GM10266 (cell line): ENCODE results near the gene C1QC.

Experiments
- DNase-seq: peaks from one replicate; pipeline ENCODE4 v3.0.0; 2012; ENCODE audit errors: extremely low spot score
- CTCF ChIP-seq: IDR thresholded peaks from 2 replicates; pipeline ENCODE4 v1.5.1; 2012; ENCODE audit warnings: mild to moderate bottlenecking, low read depth; ENCODE audit not compliant: control insufficient read depth, insufficient read depth; ENCODE audit errors: missing control alignments

The C1QC gene

GRCh38 chr1:22638476-22639234 lies 4.8 kb upstream of the C1QC start:
- no peak for DNase-seq
- TF ChIP-seq CTCF, result no peak

- no peak for DNase-seq
- no peak for TF ChIP-seq CTCF
These were observed 4.1 kb upstream of the C1QC start for GRCh38 chr1:22639286-22639685.

- no peak for TF ChIP-seq CTCF
- DNase-seq, result no peak
These were observed 2.2 kb upstream of the C1QC start for GRCh38 chr1:22641247-22641646.

- DNase-seq, result peak; percentile 80
- peak; percentile 91 for TF ChIP-seq CTCF
These were observed 1.4 kb upstream of the C1QC start for GRCh38 chr1:22641906-22642636.

GRCh38 chr1:22643928-22644327 lies 495 bp downstream of the C1QC start:
- DNase-seq, result no peak
- TF ChIP-seq CTCF, result no peak

GRCh38 chr1:22645931-22646330 lies 2.5 kb downstream of the C1QC start:
- TF ChIP-seq CTCF, result no peak
- no peak for DNase-seq

GRCh38 chr1:22646384-22646783 lies 3.0 kb downstream of the C1QC start:
- DNase-seq, result no peak
- TF ChIP-seq CTCF, result no peak
